ENCODE data around the gene MRPL36.

The MRPL36 gene

DNA sequence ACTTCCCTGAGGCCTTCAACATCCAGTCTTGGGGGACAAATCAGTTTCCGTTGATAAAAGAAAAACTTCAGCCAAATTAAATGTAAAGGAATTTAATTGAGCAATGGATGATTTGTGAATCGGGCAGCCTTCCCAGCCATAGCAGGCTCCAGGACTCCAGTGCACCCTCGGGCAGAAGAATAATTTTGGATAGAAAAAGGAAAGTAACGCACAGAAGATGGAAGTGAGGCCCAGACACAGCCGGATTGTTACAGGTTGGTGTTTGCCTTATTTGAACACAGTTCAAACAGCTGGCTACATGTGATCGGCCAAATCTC lies 19.1 kb downstream of the MRPL36 start:
- Mint-ChIP-seq H3K36me3 (no peaks in the 10 kb centered on the region), H3K4me1 (peaks cover 22% of the 10 kb centered on the region), H3K27ac (no peak overlapping the region), H3K9me3 (no peaks in the 10 kb centered on the region), H3K4me3 (no peak overlapping the region), H3K27me3 (peaks cover 13% of the 10 kb centered on the region)
- ATAC-seq (ENCODE audit: low read depth) (no peak), DNase-seq (ENCODE audit: low spot score in 2 of 2) (no peak)

DNA sequence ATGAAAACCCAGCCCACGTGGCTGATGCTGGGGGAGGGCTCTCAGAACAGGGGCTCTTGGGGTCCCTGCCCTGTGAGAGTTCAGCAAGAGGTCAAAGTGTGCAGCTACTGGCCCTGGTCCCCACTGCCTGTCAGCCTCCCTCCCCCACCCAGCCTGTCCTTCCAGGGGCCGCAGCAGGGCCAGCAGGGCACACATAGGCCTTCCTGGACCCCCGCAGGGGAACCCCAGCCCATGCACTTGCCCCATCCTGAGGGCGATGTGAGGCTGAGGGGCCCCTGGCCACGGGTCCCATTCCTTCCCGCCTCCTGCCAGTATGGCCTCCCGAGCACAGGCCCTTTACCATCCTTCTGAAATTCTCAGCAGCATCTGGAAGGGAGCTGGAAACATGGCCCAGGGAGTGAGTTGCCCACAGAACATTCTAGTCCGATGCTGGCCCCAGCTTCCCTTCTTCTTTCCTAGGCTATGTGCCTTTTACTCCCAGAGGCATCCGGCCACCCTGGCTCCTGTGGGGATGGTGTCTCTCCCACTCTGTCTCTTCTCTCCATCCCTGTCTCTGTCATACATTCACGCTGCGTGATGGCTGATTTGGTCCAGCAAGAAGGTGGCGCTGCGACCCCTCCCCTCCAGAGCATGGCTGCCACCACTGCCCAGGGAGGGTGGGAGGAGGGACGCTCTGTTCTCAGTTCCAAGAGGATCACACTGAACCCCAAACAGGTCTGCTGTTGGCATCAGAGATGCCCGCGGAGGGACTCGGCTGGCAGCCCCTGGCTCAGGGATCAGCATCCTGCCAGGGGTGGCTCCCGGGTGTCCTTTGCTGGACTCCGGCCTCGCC lies 19.6 kb downstream of the MRPL36 start:
- H3K4me1 Mint-ChIP-seq = peaks cover 22% of the 10 kb centered on the region
- ATAC-seq (ENCODE audit: low read depth) (no peak), DNase-seq (ENCODE audit: low spot score in 2 of 2) (no peak)
- H3K27ac Mint-ChIP-seq = no peak overlapping the region
- peaks cover 13% of the 10 kb centered on the region for H3K27me3 Mint-ChIP-seq
- H3K9me3 Mint-ChIP-seq = no peaks in the 10 kb centered on the region
- H3K4me3 Mint-ChIP-seq = no peak overlapping the region
- no peaks in the 10 kb centered on the region for H3K36me3 Mint-ChIP-seq

GRCh38 chr5:1779021-1779680 lies 20.5 kb downstream of the MRPL36 start:
- Mint-ChIP-seq H3K4me1 (peaks cover 19% of the 10 kb centered on the region), H3K9me3 (no peaks in the 10 kb centered on the region), H3K27me3 (peaks cover 8% of the 10 kb centered on the region), H3K36me3 (no peaks in the 10 kb centered on the region), H3K27ac (no peak overlapping the region), H3K4me3 (no peak overlapping the region)
- DNase-seq (ENCODE audit: low spot score in 2 of 2) (no peak), ATAC-seq (ENCODE audit: low read depth) (no peak)

- Mint-ChIP-seq H3K27ac (no peak overlapping the region), H3K4me3 (no peak overlapping the region), H3K4me1 (peaks cover 16% of the 10 kb centered on the region), H3K27me3 (peaks cover 8% of the 10 kb centered on the region), H3K36me3 (no peaks in the 10 kb centered on the region), H3K9me3 (no peaks in the 10 kb centered on the region)
- DNase-seq (ENCODE audit: low spot score in 2 of 2) (no peak), ATAC-seq (ENCODE audit: low read depth) (no peak)
Measured at GRCh38 chr5:1778138-1779020, 21.3 kb downstream of the MRPL36 start.

DNA sequence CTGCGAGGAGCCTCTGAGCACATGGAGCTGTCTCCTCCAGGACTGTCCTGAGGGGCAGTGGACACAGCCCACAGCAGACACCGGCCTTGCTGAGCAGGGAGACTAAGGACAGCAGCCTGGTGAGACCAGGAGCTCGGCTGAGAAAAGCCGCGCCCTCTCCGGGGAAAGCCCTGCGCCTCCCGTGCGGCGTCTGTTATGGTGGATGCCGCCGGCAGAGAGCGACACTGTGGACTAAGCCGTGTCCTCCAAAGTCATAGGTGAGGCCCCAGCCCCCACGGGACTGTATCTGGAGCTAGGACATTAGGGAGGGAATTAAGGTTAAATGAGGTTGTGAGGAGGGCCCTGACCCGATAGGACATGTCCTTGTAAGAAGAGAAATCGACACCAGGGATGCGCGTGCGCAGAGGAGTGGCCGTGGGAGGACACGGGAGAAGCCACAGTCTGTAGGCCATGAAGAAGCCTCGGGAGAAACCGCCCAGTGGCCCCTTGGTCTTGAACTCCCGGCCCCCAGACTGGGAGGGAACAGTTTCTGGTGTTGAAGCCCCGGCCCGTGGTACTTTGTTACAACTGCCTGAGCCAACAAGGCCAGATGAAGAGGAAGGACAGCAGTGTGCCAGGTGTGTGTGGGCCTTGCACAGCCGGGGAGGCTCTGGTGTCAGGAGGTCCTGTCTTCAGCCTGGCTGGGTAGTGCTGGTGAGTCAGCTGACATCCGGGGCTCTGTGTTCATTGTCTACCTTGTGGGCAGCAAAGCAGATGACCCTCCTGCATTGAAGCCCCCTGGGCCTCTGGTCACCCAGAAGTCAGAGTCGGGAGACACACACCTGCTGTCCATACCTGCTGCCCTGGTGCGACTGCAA lies 22.1 kb downstream of the MRPL36 start:
- H3K36me3 Mint-ChIP-seq = no peaks in the 10 kb centered on the region
- no peak overlapping the region for H3K4me3 Mint-ChIP-seq
- DNase-seq (ENCODE audit: low spot score in 2 of 2) = no peak
- no peak overlapping the region for H3K27ac Mint-ChIP-seq
- ATAC-seq (ENCODE audit: low read depth) = no peak
- peaks cover 6% of the 10 kb centered on the region for H3K27me3 Mint-ChIP-seq
- peaks cover 7% of the 10 kb centered on the region for H3K4me1 Mint-ChIP-seq
- H3K9me3 Mint-ChIP-seq = no peaks in the 10 kb centered on the region

GRCh38 chr5:1776831-1777230 lies 22.8 kb downstream of the MRPL36 start:
- Mint-ChIP-seq H3K4me1 (peaks cover 2% of the 10 kb centered on the region), H3K9me3 (no peaks in the 10 kb centered on the region), H3K36me3 (no peaks in the 10 kb centered on the region), H3K27ac (no peak overlapping the region), H3K27me3 (peaks cover 9% of the 10 kb centered on the region), H3K4me3 (no peak overlapping the region)
- no peak for ATAC-seq (ENCODE audit: low read depth)
- no peak for DNase-seq (ENCODE audit: low spot score in 2 of 2)

- Mint-ChIP-seq H3K36me3 (no peaks in the 10 kb centered on the region), H3K27ac (no peak overlapping the region), H3K4me3 (no peak overlapping the region), H3K9me3 (no peaks in the 10 kb centered on the region), H3K27me3 (peaks cover 14% of the 10 kb centered on the region), H3K4me1 (no peaks in the 10 kb centered on the region)
- no peak for ATAC-seq (ENCODE audit: low read depth)
- DNase-seq (ENCODE audit: low spot score in 2 of 2) = no peak
Measured at GRCh38 chr5:1772634-1773033, 27.0 kb downstream of the MRPL36 start.

DNA sequence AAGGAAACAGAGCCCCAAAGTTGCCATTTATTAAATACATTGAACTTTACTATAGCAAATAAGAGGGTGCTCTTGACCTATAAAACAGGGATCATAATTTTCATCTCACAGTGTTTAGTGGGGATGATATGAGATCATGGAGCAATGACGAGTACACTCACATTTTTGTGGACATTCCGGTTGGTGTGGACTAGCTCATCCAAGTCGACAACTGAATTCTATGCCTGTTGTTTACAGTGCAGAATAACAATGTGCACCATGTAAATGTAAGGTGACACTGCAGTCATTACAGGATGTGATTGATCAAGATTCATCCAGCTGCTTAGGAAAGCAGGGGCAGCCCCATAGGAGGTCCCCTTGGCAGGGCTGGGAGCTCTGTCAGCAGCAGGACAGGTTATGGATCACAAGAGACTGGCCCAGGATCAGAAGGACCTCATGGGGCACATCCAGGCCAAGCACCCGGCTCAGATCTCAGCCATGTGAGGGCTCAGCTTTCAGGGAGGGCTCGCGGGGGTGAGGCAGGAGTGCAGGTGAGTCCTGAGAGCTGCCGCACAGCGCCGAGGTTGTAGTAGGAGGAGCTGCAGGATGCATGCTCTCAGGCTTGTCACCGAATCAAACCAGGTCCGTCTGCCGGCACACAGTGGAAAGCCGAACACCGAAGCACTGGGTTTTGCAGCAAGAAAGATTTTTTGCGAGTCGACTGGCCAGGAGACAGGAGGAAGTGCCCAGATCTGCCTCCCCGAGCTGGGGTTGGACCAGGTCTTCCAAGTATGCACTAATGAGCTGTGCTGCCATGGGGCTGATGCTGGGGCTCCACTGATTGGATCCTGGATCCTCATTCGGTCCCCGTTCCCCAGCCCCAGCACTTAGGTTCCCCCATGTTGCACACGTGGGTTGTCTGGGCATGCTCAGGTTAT lies 28.2 kb downstream of the MRPL36 start:
- Mint-ChIP-seq H3K4me3 (no peak overlapping the region), H3K27ac (no peak overlapping the region), H3K36me3 (no peaks in the 10 kb centered on the region), H3K9me3 (no peaks in the 10 kb centered on the region), H3K4me1 (no peaks in the 10 kb centered on the region), H3K27me3 (peaks cover 13% of the 10 kb centered on the region)
- no peak for DNase-seq (ENCODE audit: low spot score in 2 of 2)
- no peak for ATAC-seq (ENCODE audit: low read depth)

DNA sequence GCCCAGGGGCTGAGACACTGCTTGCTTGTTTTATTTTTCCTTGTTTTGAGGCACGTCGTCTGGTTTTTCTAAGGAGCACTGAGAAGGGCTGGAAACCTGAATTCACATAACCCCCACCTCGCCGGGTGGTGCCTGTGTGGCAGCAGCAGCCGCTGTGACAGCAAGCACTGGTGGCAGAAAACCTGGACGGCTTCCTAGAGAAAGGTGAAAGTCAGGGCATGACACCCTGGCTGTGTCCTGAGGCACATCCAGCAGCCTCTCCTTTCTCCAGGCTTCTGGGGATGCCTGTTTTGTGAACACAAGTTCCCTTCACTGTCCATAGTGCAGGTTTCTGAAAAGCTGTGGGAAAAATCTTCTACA lies 29.2 kb downstream of the MRPL36 start:
- no peak overlapping the region for H3K27ac Mint-ChIP-seq
- H3K4me1 Mint-ChIP-seq = no peaks in the 10 kb centered on the region
- no peak overlapping the region for H3K4me3 Mint-ChIP-seq
- peaks cover 15% of the 10 kb centered on the region for H3K27me3 Mint-ChIP-seq
- DNase-seq (ENCODE audit: low spot score in 2 of 2) (no peak), ATAC-seq (ENCODE audit: low read depth) (no peak)
- H3K36me3 Mint-ChIP-seq = no peaks in the 10 kb centered on the region
- H3K9me3 Mint-ChIP-seq = no peaks in the 10 kb centered on the region

DNA sequence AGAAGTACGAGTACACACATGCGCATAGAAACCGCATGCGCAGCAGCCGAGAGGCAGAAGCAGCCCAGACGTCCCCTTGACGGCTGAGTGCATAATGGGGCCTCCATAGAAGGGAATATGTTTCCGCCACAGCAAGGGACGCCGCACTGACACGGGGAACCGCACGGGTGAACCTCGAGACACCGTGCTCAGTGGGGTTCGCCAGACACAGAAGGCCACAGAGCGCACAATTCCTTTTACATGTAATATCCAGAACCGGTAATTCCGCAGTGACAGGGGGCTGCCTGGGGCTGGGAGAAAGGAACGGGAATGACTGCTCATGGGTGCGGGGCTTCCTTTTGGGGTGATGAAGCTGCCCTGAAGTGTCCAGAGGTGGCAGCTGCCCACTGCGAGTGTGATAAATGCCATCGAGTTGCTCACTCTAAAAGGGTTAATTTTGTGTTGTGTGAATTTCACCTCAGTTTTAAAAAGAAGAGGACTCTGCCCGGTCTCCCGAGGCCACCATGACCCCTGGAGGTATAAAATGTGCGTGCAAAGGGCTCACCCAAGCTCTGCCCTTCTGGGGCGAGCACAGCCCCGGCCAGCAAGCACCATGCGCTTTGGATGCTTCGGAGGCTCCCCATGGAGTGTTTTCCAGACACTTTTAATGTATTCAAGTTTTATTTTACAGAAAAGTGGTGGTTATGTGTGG lies 29.7 kb downstream of the MRPL36 start:
- H3K27ac Mint-ChIP-seq = no peak overlapping the region
- H3K9me3 Mint-ChIP-seq = no peaks in the 10 kb centered on the region
- no peak overlapping the region for H3K4me3 Mint-ChIP-seq
- no peak for DNase-seq (ENCODE audit: low spot score in 2 of 2)
- no peaks in the 10 kb centered on the region for H3K4me1 Mint-ChIP-seq
- no peak for ATAC-seq (ENCODE audit: low read depth)
- H3K36me3 Mint-ChIP-seq = no peaks in the 10 kb centered on the region
- peaks cover 15% of the 10 kb centered on the region for H3K27me3 Mint-ChIP-seq

DNA sequence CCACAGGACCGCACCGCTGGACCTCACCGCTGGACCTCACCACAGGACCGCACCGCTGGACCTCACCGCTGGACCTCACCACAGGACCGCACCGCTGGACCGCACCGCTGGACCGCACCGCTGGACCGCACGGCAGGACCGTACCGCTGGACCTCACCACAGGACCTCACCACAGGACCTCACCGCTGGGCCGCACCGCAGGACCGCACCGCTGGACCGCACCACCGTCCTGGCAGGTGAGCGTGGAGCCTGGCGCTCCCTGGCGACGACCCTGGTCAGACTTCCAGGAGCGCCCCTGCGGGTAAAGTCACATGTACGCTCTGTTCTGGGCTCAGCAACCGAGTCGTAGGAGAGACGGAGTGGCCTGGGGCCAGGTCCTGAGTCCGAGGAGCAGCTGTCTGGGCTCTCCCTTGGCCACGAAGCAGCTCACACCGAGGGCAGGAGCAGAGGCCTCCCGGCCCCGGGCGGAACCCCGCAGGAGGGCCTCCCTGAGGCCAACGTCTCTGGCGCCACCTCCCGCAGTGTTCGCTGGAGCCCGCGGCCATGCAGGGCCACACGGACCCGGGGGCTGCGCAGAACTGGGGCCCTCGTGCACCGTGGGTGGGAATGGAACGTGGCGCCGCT lies 30.5 kb downstream of the MRPL36 start:
- no peaks in the 10 kb centered on the region for H3K36me3 Mint-ChIP-seq

DNA sequence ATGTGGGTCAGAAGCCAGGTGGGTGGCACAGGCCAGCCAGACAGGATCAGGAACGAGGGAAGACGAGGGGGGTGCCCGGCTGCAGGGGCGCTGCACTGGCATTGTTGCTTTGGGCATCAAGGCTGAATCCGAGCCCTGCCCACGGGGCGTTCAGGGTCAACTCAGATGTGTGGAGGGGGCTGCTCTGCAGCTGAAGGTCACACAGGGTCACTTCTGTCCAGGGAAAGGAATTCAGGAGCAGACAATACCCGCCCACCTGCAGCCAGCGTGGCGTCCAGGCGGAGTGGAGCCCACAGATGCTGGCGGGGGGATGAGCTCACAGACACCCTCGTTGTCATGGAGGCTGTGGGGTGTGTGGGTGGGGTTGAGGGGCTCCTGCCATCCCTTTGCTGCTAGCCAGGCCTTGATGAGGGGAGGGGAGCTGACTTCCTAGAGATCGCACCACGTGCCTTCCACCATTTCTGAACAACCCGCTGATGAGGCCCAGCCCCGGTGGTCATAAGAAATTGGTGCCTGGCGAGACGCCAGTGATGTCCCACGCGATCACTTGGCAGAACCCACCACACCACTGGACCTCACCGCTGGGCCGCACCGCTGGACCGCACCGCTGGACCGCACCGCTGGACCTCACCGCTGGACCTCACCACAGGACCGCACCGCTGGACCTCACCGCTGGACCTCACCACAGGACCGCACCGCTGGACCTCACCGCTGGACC lies 31.2 kb downstream of the MRPL36 start:
- no peak for ATAC-seq (ENCODE audit: low read depth)
- H3K27me3 Mint-ChIP-seq = peaks cover 18% of the 10 kb centered on the region

More for the DNA sequence above, 30.5 kb downstream of the MRPL36 start:
- Mint-ChIP-seq H3K9me3 (no peaks in the 10 kb centered on the region), H3K27me3 (peaks cover 15% of the 10 kb centered on the region), H3K4me3 (no peak overlapping the region), H3K4me1 (no peaks in the 10 kb centered on the region), H3K27ac (no peak overlapping the region)
- DNase-seq (ENCODE audit: low spot score in 2 of 2) (no peak), ATAC-seq (ENCODE audit: low read depth) (no peak)

More for the DNA sequence above, 31.2 kb downstream of the MRPL36 start:
- Mint-ChIP-seq H3K27ac (no peak overlapping the region), H3K9me3 (no peaks in the 10 kb centered on the region), H3K4me1 (no peaks in the 10 kb centered on the region), H3K4me3 (no peak overlapping the region), H3K36me3 (no peaks in the 10 kb centered on the region)
- DNase-seq (ENCODE audit: low spot score in 2 of 2) = no peak
